Spinal cord (tissue), 10 donors: ENCODE data around the gene UTP11. TPM values are rescaled to one million over a fixed set of nuclear protein-coding genes. Genes with fewer than 3 reads are reported as not detected.

ENCODE experiments used
- DNase-seq, 6 donors: peaks; one replicate each; pipeline versions ENCODE4 v3.0.0 to v3.0.0-alpha.2; 2013 to 2015; ENCODE audit warnings: low spot score in 6 of 6, low read depth in 4 of 6
- H3K27ac ChIP-seq: one replicate; pipeline ENCODE4 v1.5.1; 2013; ENCODE audit warnings: low read depth, low read length, control low read depth
- H3K27me3 ChIP-seq: one replicate; pipeline ENCODE4 v1.6.1; 2013; ENCODE audit warnings: low read length; ENCODE audit not compliant: control insufficient read depth, insufficient read depth
- H3K36me3 ChIP-seq: one replicate; pipeline ENCODE4 v1.6.1; 2013; ENCODE audit warnings: low read length; ENCODE audit not compliant: control insufficient read depth, insufficient read depth
- H3K4me1 ChIP-seq: one replicate; pipeline ENCODE4 v1.6.1; 2013; ENCODE audit warnings: low read length; ENCODE audit not compliant: control insufficient read depth, insufficient read depth
- H3K4me3 ChIP-seq: one replicate; pipeline ENCODE4 v1.5.1; 2013; ENCODE audit warnings: low read depth, low read length, control low read depth
- H3K9me3 ChIP-seq: one replicate; pipeline ENCODE4 v1.6.1; 2013; ENCODE audit warnings: low read length; ENCODE audit not compliant: control insufficient read depth, insufficient read depth
- WGBS: methylation state at CpG from one replicate; pipeline ENCODE4 v1.1.5; 2013; ENCODE audit warnings: missing lambda C conversion rate; ENCODE audit not compliant: insufficient coverage; 5-methylcytosine and 5-hydroxymethylcytosine counted together
- polyA plus RNA-seq, 2 donors: library from polyadenylated mRNA; unstranded; fragments of 120-200 nt; gene quantifications; one replicate each; pipeline ENCODE4 v1.2.1, GENCODE V29; 2013; ENCODE audit not compliant: insufficient read length in 2 of 2
- total RNA-seq, 2 donors: library from RNA; depleted of rRNA in 1 of 2; stranded (reverse); fragments of 120-200 nt in 1 of 2; fragments of >200 nt in 1 of 2; gene quantifications; one replicate each; pipeline versions ENCODE4 v1.2.3 to v1.2.4, GENCODE V29; 2013 to 2014
- donor health status: healthy.

UTP11 gene
- total and polyA plus RNA-seq, 4 donors = 30.6 to 46.6 (median 41.6) TPM

GRCh38 chr1:38000529-38001455 is 11.7 kb upstream of the UTP11 start:
- Histone ChIP-seq H3K36me3 (peaks cover 13% of the 10 kb centered on the region), H3K4me1 (peaks cover 77% of the 10 kb centered on the region), H3K27ac (peak overlapping the region; percentile 93), H3K4me3 (no peak overlapping the region), H3K27me3 (peaks cover 5% of the 10 kb centered on the region), H3K9me3 (no peaks in the 10 kb centered on the region)
- WGBS = 44% methylated on average over 7 of the region's 13 CpGs
- DNase-seq = peak in 1 of 6 donors; percentile 60

- H3K27ac ChIP-seq = peak overlapping the region; percentile 54
- peaks cover 5% of the 10 kb centered on the region for H3K27me3 ChIP-seq
- peak overlapping the region; percentile 62 for H3K4me3 ChIP-seq
- no peaks in the 10 kb centered on the region for H3K9me3 ChIP-seq
- peaks cover 59% of the 10 kb centered on the region for H3K4me1 ChIP-seq
- WGBS = 61% methylated on average over 6 of the region's 8 CpGs
- H3K36me3 ChIP-seq = peaks cover 5% of the 10 kb centered on the region
- peak in 1 of 6 donors; percentile 46 for DNase-seq
Measured at GRCh38 chr1:38003261-38004250, 9.0 kb upstream of the UTP11 start.

GRCh38 chr1:38004284-38005108 is 8.0 kb upstream of the UTP11 start:
- peak overlapping the region; percentile 54 for H3K27ac ChIP-seq

DNA sequence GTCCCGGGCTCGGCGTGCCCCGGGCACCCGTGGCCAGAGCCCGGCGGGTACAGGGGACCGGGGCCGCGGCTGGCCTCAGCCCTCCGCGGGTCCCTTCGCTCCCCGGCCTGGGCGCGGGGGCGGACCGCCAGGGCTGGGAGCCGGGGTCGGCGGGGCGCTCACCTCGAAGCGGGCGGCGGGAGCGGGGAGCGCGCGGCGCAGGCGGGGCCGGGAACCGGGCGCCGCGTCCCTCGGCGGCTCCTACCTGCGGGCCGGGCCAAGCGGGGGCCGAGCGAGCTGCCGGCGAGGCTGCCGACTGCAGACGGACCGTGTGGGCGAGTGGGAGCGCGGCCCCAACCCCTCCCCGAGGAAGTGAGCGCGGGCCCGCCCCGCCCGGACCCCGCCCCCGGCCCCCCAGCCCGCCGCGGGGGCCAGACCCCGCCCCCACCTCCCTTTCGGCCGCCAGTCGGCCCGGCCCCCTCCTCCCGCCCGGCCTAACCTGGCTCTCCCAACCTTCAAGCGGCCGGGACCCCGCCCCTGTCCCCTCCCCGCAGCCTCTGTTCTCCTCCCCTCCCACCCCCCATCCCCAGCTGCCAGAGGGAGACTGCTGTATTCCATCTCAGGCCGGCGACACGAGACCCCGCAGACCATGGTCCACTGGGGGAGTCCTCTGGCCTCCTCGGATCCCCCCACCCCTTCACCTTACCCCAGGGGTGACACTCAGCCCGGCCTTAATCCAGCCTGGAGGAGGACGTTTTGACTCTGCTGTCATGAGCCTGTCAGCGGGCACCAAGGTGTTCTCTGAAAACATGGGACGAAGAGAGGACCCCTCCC is 7.1 kb upstream of the UTP11 start, which contains the start of gene FHL3:
TSS of gene FHL3 (minus strand) at position 320 of the 813 bp plus-strand sequence. CDS start 6,102 bp downstream, outside the sequence.
- H3K4me1 ChIP-seq = peaks cover 41% of the 10 kb centered on the region
- WGBS = 2% methylated on average over 60 of the region's 83 CpGs
- H3K27me3 ChIP-seq = peaks cover 5% of the 10 kb centered on the region
- H3K36me3 ChIP-seq = no peaks in the 10 kb centered on the region
- peak within 1 kb of the TSS; percentile 54 for H3K27ac ChIP-seq
- H3K9me3 ChIP-seq = no peaks in the 10 kb centered on the region
- peak within 1 kb of the TSS; percentile 62 for H3K4me3 ChIP-seq
- peak in 2 of 6 donors; percentile 60 to 61 for DNase-seq

More at GRCh38 chr1:38004284-38005108, 8.0 kb upstream of the UTP11 start:
- Histone ChIP-seq H3K27me3 (peaks cover 5% of the 10 kb centered on the region), H3K9me3 (no peaks in the 10 kb centered on the region), H3K36me3 (no peaks in the 10 kb centered on the region), H3K4me3 (peak overlapping the region; percentile 62), H3K4me1 (peaks cover 50% of the 10 kb centered on the region)
- DNase-seq = peak in 1 of 6 donors; percentile 25
- WGBS = 22% methylated on average over 19 of the region's 26 CpGs

- Histone ChIP-seq H3K4me1 (peaks cover 33% of the 10 kb centered on the region), H3K27me3 (peaks cover 5% of the 10 kb centered on the region), H3K4me3 (peak overlapping the region; percentile 18), H3K9me3 (no peaks in the 10 kb centered on the region), H3K27ac (peak overlapping the region; percentile 22), H3K36me3 (no peaks in the 10 kb centered on the region)
- DNase-seq = no peak
- 58% methylated on average over 6 of the region's 12 CpGs for WGBS
Measured at GRCh38 chr1:38006008-38006828, 6.3 kb upstream of the UTP11 start.

DNA sequence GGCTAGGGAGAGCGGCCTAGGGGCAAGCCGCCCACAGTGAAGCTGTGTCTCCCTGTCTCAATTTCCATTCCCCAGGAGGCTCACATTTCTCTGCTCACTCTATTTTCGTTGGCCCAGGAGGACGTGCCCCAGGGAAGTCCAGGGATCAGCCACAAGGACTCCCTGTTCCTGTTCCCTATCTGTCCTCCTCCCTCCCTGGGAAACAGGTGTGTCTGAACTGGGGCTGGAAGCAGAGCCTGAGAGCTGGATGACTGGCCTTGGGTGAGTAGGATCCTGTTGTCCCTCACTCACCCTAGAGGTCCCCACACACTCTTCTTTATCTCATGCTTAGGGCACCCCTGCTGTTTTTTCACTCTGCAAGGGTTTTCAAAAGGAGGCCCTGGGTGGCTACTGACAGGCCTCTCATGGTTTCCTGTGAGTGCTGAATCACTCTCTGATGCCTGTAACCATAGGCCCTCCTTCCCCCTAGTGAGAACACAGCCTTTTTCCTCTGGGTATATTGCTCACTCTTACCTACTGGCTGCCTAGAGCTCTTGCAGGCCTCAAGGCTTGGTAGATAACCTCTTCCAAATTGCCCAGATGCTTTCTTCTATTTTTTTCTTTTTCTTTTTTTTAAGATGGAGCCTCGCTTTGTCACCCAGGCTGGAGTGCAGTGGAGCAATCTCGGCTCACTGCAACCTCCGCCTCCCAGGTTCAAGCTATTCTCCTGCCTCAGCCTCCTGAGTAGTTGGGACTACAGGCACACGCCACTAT is 3.3 kb upstream of the UTP11 start:
- Histone ChIP-seq H3K4me1 (peaks cover 26% of the 10 kb centered on the region), H3K27ac (no peak overlapping the region), H3K9me3 (no peaks in the 10 kb centered on the region), H3K27me3 (peaks cover 5% of the 10 kb centered on the region), H3K4me3 (no peak overlapping the region), H3K36me3 (no peaks in the 10 kb centered on the region)
- no peak for DNase-seq
- 71% methylated on average over 8 of the region's 8 CpGs for WGBS

GRCh38 chr1:38009841-38010180 is 2.7 kb upstream of the UTP11 start:
- H3K27me3 ChIP-seq = no peaks in the 10 kb centered on the region
- WGBS = 100% methylated on average over 2 of the region's 6 CpGs
- no peak overlapping the region for H3K4me3 ChIP-seq
- H3K9me3 ChIP-seq = no peaks in the 10 kb centered on the region
- H3K36me3 ChIP-seq = no peaks in the 10 kb centered on the region
- no peak for DNase-seq
- H3K4me1 ChIP-seq = peaks cover 24% of the 10 kb centered on the region
- no peak overlapping the region for H3K27ac ChIP-seq
